Adrenal gland (tissue), 12 donors: ENCODE measurements around the gene GBF1. TPM values are rescaled to one million over a fixed set of nuclear protein-coding genes. Genes with fewer than 3 reads are reported as not detected.

ENCODE experiments used
- DNase-seq, 7 donors: peaks; one replicate each; pipeline ENCODE4 v3.0.0-alpha.2; 2019 to 2020
- H3K27ac ChIP-seq, 5 donors: fragments of 200-600 bp; sonication (generic) in 4 of 5; 1 replicate in 3 of 5; 2 replicates in 2 of 5; pipeline versions ENCODE4 v1.5.1 to v1.8.0; 2016 to 2020; ENCODE audit warnings: mild to moderate bottlenecking in 1 of 5
- H3K27me3 ChIP-seq: fragments of 200-600 bp; 2 replicates; pipeline ENCODE4 v1.8.0; 2021
- H3K36me3 ChIP-seq, 2 donors: fragments of 200-600 bp; replicated peaks in 1 of 2; 1 replicate in 1 of 2; 2 replicates in 1 of 2; pipeline versions ENCODE4 v1.5.1 to v1.8.0; 2018 to 2022
- H3K4me1 ChIP-seq, 2 donors: fragments of 200-600 bp; replicated peaks in 1 of 2; 1 replicate in 1 of 2; 2 replicates in 1 of 2; pipeline versions ENCODE4 v1.5.1 to v1.8.0; 2018 to 2021
- H3K4me3 ChIP-seq, 4 donors: fragments of 200-600 bp; sonication (generic) in 3 of 4; one replicate each; pipeline ENCODE4 v1.5.1; 2016 to 2018
- H3K9me3 ChIP-seq, 3 donors: fragments of 200-600 bp; sonication (generic) in 1 of 3; replicated peaks in 1 of 3; 1 replicate in 2 of 3; 2 replicates in 1 of 3; pipeline versions ENCODE4 v1.5.1 to v1.8.0; 2016 to 2021
- POLR2A ChIP-seq, 2 donors: fragments of 450-650 bp; IDR thresholded peaks; one replicate each; pipeline ENCODE4 v1.6.1; 2017; ENCODE audit warnings: antibody characterized with exemption in 2 of 2, mild to moderate bottlenecking in 2 of 2, moderate library complexity in 1 of 2
- WGBS, 4 donors: extraction: QIAGEN DNeasy Blood & Tissue Kit in 2 of 4; methylation state at CpG; one replicate each; pipeline versions ENCODE4 v1.1.5 to v1.1.7; 2013 to 2017; 5-methylcytosine and 5-hydroxymethylcytosine counted together
- intact Hi-C, 2 donors: fragments of 100-400 bp; cut with DNase I; formaldehyde crosslinking; loops; one replicate each; pipeline versions ENCODE4 v1.14.1 to v1.15.0; 2022 to 2023
- polyA plus RNA-seq, 3 donors: library from polyadenylated mRNA; stranded (reverse); fragments of 200-250 nt in 2 of 3; fragments of 350-450 nt in 1 of 3; fragmentation: Illumina TruSeq in 1 of 3; extraction: RNeasy Lipid Tissue Mini Kit (QIAGEN cat#74804) in 1 of 3; gene quantifications; one replicate each; pipeline ENCODE4 v1.2.3, GENCODE V29; 2013 to 2014
- total RNA-seq, 9 donors: library from RNA; depleted of rRNA in 4 of 9; stranded (reverse); fragments of >200 nt in 4 of 9; fragments of 120-200 nt in 1 of 9; fragmentation: NEBNext Ultra II Directional in 1 of 9; extraction: Animal tissue kit (Norgen Biotek cat#: 25700) in 1 of 9; gene quantifications; one replicate each; pipeline versions ENCODE4 v1.1.0 to v1.2.4, GENCODE V29; 2013 to 2023
- TF ChIP-seq, protein P1 (sequence below), 6 experiments: fragments of 450-650 bp in 4 of 6; fragments of 200-600 bp in 2 of 6; sonication (generic) in 1 of 6; IDR thresholded peaks; 1 replicate in 5 of 6; 2 replicates in 1 of 6; pipeline versions ENCODE4 v1.5.1 to v1.8.0; 2016 to 2021; ENCODE audit warnings: antibody characterized with exemption in 6 of 6, mild to moderate bottlenecking in 2 of 6, moderate library complexity in 1 of 6
- donor health status: healthy with polysubstance abuse.
- donor health status: Bipolar disorder and iron deficiency.
- donor health status: DM: yes; HTN: yes; CAD: no.
- donor health status: DM: no; HTN: no; CAD: no.
- donor health status: DM: no; HTN: no; CAD: no.
- donor health status: DM: yes; HTN: yes; CAD: no.

The GBF1 gene
- total and polyA plus RNA-seq, 12 donors = 16.4 to 46.1 (median 37.7) TPM

DNA sequence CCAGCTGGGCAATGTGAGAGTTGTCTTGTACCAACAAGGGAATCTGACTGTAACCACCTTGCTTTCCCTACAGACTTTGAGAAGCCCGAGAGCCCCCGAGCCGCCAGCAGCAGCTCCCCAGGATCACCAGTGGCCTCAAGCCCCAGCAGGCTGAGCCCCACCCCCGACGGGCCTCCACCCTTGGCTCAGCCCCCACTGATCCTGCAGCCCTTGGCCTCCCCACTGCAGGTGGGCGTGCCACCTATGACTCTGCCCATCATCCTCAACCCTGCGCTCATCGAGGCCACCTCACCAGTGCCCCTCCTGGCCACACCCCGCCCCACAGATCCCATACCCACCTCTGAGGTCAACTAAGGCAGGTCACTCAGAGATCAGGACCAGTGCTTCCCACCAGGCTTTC is 136.7 kb downstream of the GBF1 start:
- no peaks in the 10 kb centered on the region for H3K27me3 ChIP-seq
- H3K9me3 ChIP-seq = no peaks in the 10 kb centered on the region
- H3K27ac ChIP-seq = no peak overlapping the region
- intact Hi-C loops = no loop called here
- 80 to 100% (median 89%) methylated on average over 1 to 9 of the region's 9 CpGs for WGBS, 4 donors
- H3K36me3 ChIP-seq = peaks cover 0 to 57% of the 10 kb centered on the region in 2 donors
- TF ChIP-seq, protein P1, sequence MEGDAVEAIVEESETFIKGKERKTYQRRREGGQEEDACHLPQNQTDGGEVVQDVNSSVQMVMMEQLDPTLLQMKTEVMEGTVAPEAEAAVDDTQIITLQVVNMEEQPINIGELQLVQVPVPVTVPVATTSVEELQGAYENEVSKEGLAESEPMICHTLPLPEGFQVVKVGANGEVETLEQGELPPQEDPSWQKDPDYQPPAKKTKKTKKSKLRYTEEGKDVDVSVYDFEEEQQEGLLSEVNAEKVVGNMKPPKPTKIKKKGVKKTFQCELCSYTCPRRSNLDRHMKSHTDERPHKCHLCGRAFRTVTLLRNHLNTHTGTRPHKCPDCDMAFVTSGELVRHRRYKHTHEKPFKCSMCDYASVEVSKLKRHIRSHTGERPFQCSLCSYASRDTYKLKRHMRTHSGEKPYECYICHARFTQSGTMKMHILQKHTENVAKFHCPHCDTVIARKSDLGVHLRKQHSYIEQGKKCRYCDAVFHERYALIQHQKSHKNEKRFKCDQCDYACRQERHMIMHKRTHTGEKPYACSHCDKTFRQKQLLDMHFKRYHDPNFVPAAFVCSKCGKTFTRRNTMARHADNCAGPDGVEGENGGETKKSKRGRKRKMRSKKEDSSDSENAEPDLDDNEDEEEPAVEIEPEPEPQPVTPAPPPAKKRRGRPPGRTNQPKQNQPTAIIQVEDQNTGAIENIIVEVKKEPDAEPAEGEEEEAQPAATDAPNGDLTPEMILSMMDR (IDR thresholded peaks at IDR 0.05) = no peak
- TF ChIP-seq POLR2A (IDR thresholded peaks at IDR 0.05) = no peak
- no peak for DNase-seq
- H3K4me1 ChIP-seq = peaks cover 0 to 8% of the 10 kb centered on the region in 2 donors
- H3K4me3 ChIP-seq = no peak overlapping the region

DNA sequence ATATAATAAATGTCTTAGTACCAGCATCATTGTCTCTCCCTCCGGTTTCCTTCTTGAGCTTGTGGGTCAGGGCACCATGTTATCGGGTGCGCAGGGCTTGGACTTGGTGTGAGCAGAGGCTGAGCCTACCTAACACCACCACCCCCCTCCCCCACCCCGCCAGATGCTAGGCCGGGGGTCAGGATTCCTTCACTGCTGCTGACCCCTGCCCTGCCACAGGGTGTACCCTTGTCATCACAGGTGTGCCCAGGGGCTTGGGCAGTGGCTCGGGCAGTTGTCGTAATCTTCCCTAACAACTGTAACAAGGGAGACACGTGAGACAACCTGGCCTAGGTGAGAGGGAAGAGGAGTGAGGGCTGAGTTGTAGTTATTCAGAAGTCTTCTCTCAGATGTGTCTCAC is 137.5 kb downstream of the GBF1 start:
- no peak overlapping the region for H3K4me3 ChIP-seq
- no peaks in the 10 kb centered on the region for H3K9me3 ChIP-seq
- 90 to 95% (median 93%) methylated on average over 7 to 8 of the region's 8 CpGs for WGBS, 4 donors
- intact Hi-C loops = no loop called here
- no peaks in the 10 kb centered on the region for H3K27me3 ChIP-seq
- H3K27ac ChIP-seq = no peak overlapping the region
- H3K36me3 ChIP-seq = peaks cover 0 to 48% of the 10 kb centered on the region in 2 donors
- no peak for TF ChIP-seq POLR2A (IDR thresholded peaks at IDR 0.05)
- DNase-seq = no peak
- peaks cover 0 to 8% of the 10 kb centered on the region in 2 donors for H3K4me1 ChIP-seq

GRCh38 chr10:102384053-102384452 is 138.7 kb downstream of the GBF1 start:
- WGBS, 4 donors = 45 to 50% (median 49%) methylated on average over 6 of the region's 6 CpGs
- no peak overlapping the region for H3K27ac ChIP-seq
- intact Hi-C loops = no loop called here
- TF ChIP-seq POLR2A (IDR thresholded peaks at IDR 0.05) = no peak
- TF ChIP-seq, protein P1 (IDR thresholded peaks at IDR 0.05) = peak in 2 of 6 experiments; percentile 12 to 13
- no peak for DNase-seq
- peaks cover 0 to 8% of the 10 kb centered on the region in 2 donors for H3K4me1 ChIP-seq
- H3K4me3 ChIP-seq = no peak overlapping the region
- no peaks in the 10 kb centered on the region for H3K27me3 ChIP-seq
- no peaks in the 10 kb centered on the region for H3K9me3 ChIP-seq
- peaks cover 0 to 36% of the 10 kb centered on the region in 2 donors for H3K36me3 ChIP-seq

DNA sequence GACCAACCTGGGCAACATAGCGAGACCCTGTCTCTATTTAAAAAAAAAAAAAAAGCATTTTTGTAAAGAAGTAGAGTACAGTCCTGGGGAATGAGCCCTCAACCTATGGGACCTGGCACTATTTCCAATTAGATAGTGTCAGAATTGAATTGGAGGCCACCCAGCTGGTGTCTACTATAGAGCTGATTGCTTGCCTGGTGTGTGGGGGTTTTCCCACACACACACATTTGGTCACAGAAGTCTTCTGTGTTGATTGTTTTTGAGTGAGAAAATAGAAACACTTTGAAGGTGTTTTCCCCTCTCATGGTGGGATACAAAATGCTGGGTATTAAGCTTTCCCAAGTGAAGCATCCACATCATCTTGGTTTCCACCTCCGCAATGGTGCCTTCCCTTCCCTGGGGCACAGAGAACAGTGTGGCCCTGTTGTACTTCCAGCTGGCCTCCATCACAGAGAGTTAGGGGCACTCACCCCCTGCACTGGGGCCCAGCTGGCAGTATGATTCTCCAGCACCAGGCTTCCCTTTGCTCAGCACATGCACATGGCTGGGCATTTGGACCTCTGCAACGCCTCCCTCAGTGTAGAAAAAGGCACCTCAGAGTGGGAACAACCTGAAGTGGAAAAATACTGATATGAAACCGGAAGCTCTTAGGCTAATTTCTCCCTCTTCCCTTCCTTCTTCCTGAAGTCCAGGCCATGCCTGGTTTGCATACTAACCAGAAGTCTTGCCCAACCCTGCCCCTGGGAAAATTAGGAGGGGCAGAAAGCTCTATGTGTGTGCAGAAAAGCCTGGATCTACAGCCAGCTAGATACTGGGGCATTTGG is 139.5 kb downstream of the GBF1 start:
- intact Hi-C loops = no loop called here
- no peak for TF ChIP-seq POLR2A (IDR thresholded peaks at IDR 0.05)
- TF ChIP-seq, protein P1 (IDR thresholded peaks at IDR 0.05) = no peak
- Histone ChIP-seq H3K4me1 (peaks cover 0 to 8% of the 10 kb centered on the region in 2 donors), H3K36me3 (peaks cover 0 to 28% of the 10 kb centered on the region in 2 donors), H3K4me3 (no peak overlapping the region), H3K9me3 (no peaks in the 10 kb centered on the region), H3K27me3 (no peaks in the 10 kb centered on the region), H3K27ac (peak overlapping the region in 1 of 5 donors; percentile 49)
- peak in 1 of 7 donors; percentile 25 for DNase-seq
- WGBS, 4 donors = 58 to 76% (median 71%) methylated on average over 3 to 4 of the region's 4 CpGs
